Inflammatory macrophage (primary cell): Measurements from ENCODE around the gene SH3RF1.

Experiments
- DNase-seq, 2 donors: peaks; one replicate each; pipeline ENCODE4 v3.0.0-alpha.2; 2020 to 2022

The SH3RF1 gene

GRCh38 chr4:169275180-169275579, 4.4 kb upstream of the SH3RF1 start:
- DNase-seq = peak in 1 of 2 donors; percentile 5

GRCh38 chr4:169274033-169274432, 3.3 kb upstream of the SH3RF1 start:
- DNase-seq = no peak

- DNase-seq = peak in 1 of 2 donors; percentile 23
Observed at GRCh38 chr4:169272265-169272886, 1.6 kb upstream of the SH3RF1 start.

GRCh38 chr4:169271692-169272007, 894 bp upstream of the SH3RF1 start:
- no peak for DNase-seq

GRCh38 chr4:169269916-169270809, 593 bp downstream of the SH3RF1 start:
- DNase-seq = peak; percentile 42 to 51

DNA sequence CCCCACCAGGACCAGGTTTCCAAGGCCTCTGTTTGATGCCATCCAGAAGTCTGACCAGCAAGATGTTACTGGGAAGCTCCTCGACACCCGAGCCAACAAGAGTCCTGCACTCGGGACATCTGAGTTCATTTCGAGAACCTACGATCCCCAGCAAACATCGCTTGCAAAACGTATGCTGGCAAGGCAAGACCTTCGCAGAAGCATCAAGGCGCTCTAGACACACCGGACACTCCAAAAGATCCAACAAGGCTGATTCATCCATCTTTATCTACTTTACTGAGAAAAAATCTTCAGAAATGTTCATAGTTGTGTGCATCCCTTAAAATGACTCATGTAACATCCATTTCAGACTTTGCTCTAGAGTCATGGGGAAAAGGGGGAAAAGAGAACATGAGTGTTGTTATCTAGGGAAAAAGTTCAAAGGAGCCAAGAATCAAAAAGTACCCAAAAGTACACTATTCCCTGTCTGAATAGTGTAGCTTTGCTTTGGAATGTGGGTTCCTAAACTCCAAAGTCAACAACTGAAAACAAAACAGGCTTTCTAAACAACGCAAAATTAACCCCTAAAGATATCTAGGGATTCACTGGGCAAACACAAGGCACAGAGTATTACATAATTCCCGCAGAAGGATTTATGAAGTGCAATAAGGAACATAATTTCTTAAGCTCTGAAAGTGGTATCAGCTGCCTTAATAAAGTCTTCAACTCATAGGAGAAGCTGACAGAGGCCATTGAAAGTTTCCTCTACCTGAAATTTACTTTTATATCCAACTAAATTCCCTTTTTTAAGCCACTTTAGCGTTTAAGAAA, 1.6 kb downstream of the SH3RF1 start:
- peak; percentile 6 to 33 for DNase-seq

DNA sequence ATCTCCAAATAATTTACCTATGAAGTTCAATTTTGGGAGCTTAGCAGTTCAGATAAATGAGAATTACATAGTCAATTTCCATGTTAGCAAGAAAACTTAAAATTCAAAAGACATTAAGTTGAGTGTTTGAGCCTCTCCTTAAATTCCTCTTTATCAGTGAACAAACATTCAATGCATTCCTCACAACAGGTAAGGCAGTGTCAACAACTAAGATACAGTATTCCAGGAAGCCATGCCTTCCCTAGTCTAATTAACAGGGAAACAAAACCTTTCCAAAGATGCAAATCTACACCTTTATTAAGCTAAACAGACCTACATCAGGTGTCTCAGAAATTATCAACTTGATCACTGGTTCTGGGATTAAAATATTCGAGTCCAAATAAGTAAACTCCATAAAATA, 3.7 kb downstream of the SH3RF1 start:
- DNase-seq = no peak

GRCh38 chr4:169266661-169267060, 4.1 kb downstream of the SH3RF1 start:
- no peak for DNase-seq

GRCh38 chr4:169266081-169266480, 4.7 kb downstream of the SH3RF1 start:
- DNase-seq = no peak

DNA sequence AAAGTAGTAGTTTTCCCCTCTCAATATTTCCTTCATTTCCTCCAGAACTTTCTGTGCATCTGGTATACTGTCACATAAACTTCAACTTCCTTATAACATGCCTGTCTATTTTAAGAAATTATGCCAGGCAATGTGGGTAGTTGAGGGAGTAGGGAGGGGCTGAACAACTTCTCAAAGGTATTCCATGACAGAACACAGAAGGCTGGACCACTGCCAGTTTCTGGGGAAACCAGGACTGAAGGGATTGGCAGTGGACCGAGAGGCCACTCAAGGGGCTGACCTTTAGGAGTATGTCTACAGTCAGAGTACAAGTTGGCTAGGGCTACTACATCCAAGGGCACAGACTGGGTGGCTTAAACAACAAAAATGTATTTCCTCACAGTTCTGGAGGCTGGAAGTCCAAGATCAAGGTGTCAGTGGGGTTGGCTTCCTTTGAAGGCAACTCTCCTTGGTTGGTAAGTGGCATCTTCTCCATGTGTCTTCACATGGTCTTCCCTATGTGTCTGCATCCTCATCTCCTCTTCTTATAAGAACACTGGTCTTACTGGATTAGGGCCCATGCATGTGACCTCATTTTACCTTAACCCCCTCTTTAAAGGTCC, 6.9 kb downstream of the SH3RF1 start:
- DNase-seq = peak; percentile 8 to 10

- DNase-seq = no peak
Observed at GRCh38 chr4:169260217-169260866, 10.4 kb downstream of the SH3RF1 start.

DNA sequence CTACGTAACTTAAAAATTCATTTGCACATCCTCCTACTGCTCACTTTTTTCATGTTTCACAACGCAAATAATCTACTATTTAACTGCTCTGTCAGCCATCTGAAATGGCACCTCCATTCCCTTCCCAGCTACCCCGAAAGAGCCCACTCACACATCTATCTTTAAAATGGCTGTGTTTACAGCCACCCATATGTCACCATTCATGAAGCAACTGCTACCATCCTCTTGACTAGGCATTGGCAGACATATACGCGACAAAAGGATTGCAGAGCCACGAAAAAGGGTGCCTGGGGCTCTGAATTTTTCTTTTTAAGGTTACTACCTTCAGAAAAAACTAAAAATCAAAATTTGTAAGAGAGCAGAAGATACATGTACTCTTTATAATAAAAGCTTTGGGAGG, 11.5 kb downstream of the SH3RF1 start:
- DNase-seq = no peak

DNA sequence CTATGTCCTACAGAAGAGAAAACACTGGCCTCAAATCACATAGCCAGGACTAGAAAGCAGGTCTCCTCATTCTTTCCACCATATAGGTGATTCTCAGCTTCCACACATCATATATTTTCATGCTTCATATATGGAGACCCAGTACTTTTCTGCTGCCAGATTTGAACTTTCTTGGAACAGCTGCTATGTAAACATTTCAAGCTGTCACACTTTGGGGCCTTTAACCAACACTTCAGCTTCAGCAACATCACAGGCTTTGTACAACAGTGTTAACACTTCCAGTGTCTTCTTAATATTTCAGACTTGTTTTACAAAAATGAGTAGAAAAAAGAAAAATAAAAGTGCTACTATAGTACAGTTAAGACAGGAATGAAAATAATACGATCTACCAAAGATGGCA, 12.6 kb downstream of the SH3RF1 start:
- no peak for DNase-seq

GRCh38 chr4:169256856-169257761, 13.6 kb downstream of the SH3RF1 start:
- DNase-seq = no peak

DNA sequence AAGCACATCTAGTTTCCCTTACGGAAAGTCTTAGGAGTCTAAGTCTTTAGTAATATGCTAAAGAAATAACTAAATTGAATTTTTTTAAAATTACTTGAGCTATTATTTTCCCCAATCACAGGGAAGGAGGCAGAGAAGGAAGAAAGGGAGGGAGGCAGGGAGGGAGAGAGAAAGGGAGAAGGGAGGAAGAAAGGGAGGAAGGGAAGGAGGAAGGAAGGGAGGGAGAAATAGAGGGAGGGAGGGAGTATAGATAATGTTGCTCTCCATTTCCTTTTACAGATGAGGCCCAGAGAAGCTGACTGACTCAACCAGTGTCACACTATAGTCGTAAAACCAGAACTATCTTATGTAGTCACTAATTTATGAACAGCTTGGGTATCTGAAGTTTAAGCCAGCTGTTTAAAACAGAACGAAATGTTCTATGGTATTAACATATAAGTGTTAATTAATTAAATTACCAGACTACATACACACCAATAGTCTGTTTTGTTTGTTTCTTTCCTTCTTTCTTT, 14.6 kb downstream of the SH3RF1 start:
- DNase-seq = no peak

GRCh38 chr4:169254546-169254983, 16.2 kb downstream of the SH3RF1 start:
- DNase-seq = no peak

- DNase-seq = no peak
Observed at GRCh38 chr4:169253904-169254303, 16.9 kb downstream of the SH3RF1 start.

- no peak for DNase-seq
Observed at GRCh38 chr4:169253113-169253671, 17.6 kb downstream of the SH3RF1 start.

GRCh38 chr4:169252339-169253112, 18.2 kb downstream of the SH3RF1 start:
- DNase-seq = no peak
